GM23248 (cell line): ENCODE results near the gene PLEKHG4.

Experiments
- EZH2 ChIP-seq: fragments of 200-600 bp; sonication (generic); IDR thresholded peaks from 2 replicates; pipeline ENCODE4 v1.6.1; 2018; ENCODE audit warnings: antibody characterized with exemption, mild to moderate bottlenecking; ENCODE audit not compliant: insufficient read depth, poor library complexity, severe bottlenecking
- EZH2phosphoT487 ChIP-seq: fragments of 200-600 bp; sonication (generic); IDR thresholded peaks from 2 replicates; pipeline ENCODE4 v1.6.1; 2018; ENCODE audit warnings: antibody characterized with exemption, moderate library complexity, mild to moderate bottlenecking, low read depth; ENCODE audit not compliant: insufficient read depth

- TF ChIP-seq EZH2phosphoT487: no peak
- TF ChIP-seq EZH2: no peak
These were observed 50.6 kb downstream of the PLEKHG4 start for GRCh38 chr16:67329901-67330300.
